HepG2 (cell line): Measurements from ENCODE around the gene SYPL1. TPM values are rescaled to one million over a fixed set of nuclear protein-coding genes. Genes with fewer than 3 reads are reported as not detected.

Source experiments
- ATAC-seq: fragments of 200-7000 bp; cut with Tn5 transposase; 3 replicates; pipeline ENCODE4 v1.9.1; 2020; ENCODE audit warnings: mild to moderate bottlenecking, moderate library complexity
- BruUV-seq: library from RNA; stranded (reverse); fragments of 400-500 nt; replicated peaks from 2 replicates; lab custom pipeline; 2021; lab: Mats Ljungman, UMichigan
- CTCF ChIA-PET: fragments of 300-600 bp; formaldehyde crosslinking; extraction: SDS; loops from one replicate; lab custom pipeline; 2021; ENCODE audit warnings: low total read pairs, inconsistent platforms, low intra/inter-chr PET ratio; lab: Yijun Ruan, JAX
- POLR2A ChIA-PET: fragments of 350-600 bp; sonication (Branson Sonifier 250); formaldehyde crosslinking; loops from one replicate; lab custom pipeline; 2020; ENCODE audit warnings: antibody characterized with exemption, inconsistent platforms; lab: Yijun Ruan, JAX
- DNase-seq: peaks from one replicate; pipeline ENCODE4 v3.0.0-alpha.2; 2015; ENCODE audit warnings: low spot score
- FAIRE-seq: peaks from 3 replicates; lab custom pipeline; 2011; peaks lifted over from hg19 to GRCh38; lab: Jason Lieb, UNC
- H2AFZ ChIP-seq: one replicate; pipeline ENCODE4 v1.6.1; 2011; ENCODE audit warnings: low read length, inconsistent platforms
- H3K27ac ChIP-seq: fragments of 300-600 bp; 3 replicates; pipeline ENCODE4 v1.8.0; 2011; ENCODE audit warnings: mixed run types, mild to moderate bottlenecking, mixed read lengths, low read length, inconsistent platforms; ENCODE audit not compliant: insufficient read depth; ENCODE audit errors: extremely low read length
- H3K27me3 ChIP-seq, 2 experiments: fragments of 200-600 bp in 1 of 2; 2 replicates in 1 of 2; 3 replicates in 1 of 2; pipeline versions ENCODE4 v1.6.0 to v1.8.0; 2011; ENCODE audit warnings: low read length in 2 of 2, mild to moderate bottlenecking in 2 of 2, moderate library complexity in 2 of 2, inconsistent platforms in 1 of 2; ENCODE audit not compliant: insufficient read depth in 2 of 2, control insufficient read depth in 1 of 2
- H3K36me3 ChIP-seq, 2 experiments: fragments of 200-600 bp in 1 of 2; replicated peaks in 1 of 2; 2 replicates in 1 of 2; 3 replicates in 1 of 2; pipeline versions ENCODE4 v1.5.1 to v1.8.0; 2011; ENCODE audit warnings: low read length in 2 of 2, inconsistent platforms in 1 of 2; ENCODE audit not compliant: insufficient read depth in 2 of 2, control insufficient read depth in 1 of 2
- H3K4me1 ChIP-seq: 2 replicates; pipeline ENCODE4 v1.5.1; 2012; ENCODE audit warnings: low read length, inconsistent platforms; ENCODE audit not compliant: insufficient read depth
- H3K4me2 ChIP-seq: 2 replicates; pipeline ENCODE4 v1.6.0; 2011; ENCODE audit warnings: low read depth, low read length, inconsistent platforms
- H3K4me3 ChIP-seq, 3 experiments: fragments of 200-600 bp in 1 of 3; sonication (generic), shearing (Covaris generic) in 1 of 3; replicated peaks in 1 of 3; 2 replicates each; pipeline ENCODE4 v1.5.1; 2011 to 2016; ENCODE audit warnings: low read length in 3 of 3, inconsistent platforms in 2 of 3, low read depth in 2 of 3, mild to moderate bottlenecking in 2 of 3, control low read depth in 1 of 3, mixed read lengths in 1 of 3; ENCODE audit not compliant: insufficient read depth in 1 of 3
- H3K79me2 ChIP-seq: one replicate; pipeline ENCODE4 v1.6.1; 2011; ENCODE audit warnings: low read length, inconsistent platforms; ENCODE audit not compliant: insufficient read depth
- H3K9ac ChIP-seq: 2 replicates; pipeline ENCODE4 v1.6.0; 2011; ENCODE audit warnings: mild to moderate bottlenecking, low read depth, low read length, inconsistent platforms; ENCODE audit not compliant: insufficient read depth
- H3K9me3 ChIP-seq: 2 replicates; pipeline ENCODE4 v1.5.1; 2012; ENCODE audit warnings: mild to moderate bottlenecking, low read length
- H4K20me1 ChIP-seq: 2 replicates; pipeline ENCODE4 v1.6.0; 2011; ENCODE audit warnings: inconsistent platforms, mild to moderate bottlenecking, low read length, moderate library complexity; ENCODE audit not compliant: insufficient read depth
- MAFG ChIP-seq: sonication (generic); formaldehyde crosslinking; IDR thresholded peaks from 2 replicates; pipeline ENCODE4 v1.5.1; 2020; ENCODE audit warnings: mild to moderate bottlenecking, missing genetic modification reagents
- ZNF549 ChIP-seq: sonication (generic); formaldehyde crosslinking; IDR thresholded peaks from 2 replicates; pipeline ENCODE4 v1.5.0; 2020; ENCODE audit warnings: missing genetic modification reagents
- ZSCAN30 ChIP-seq: sonication (generic); formaldehyde crosslinking; IDR thresholded peaks from 2 replicates; pipeline ENCODE4 v1.5.0; 2020; ENCODE audit warnings: mild to moderate bottlenecking, missing genetic modification reagents
- ZXDC ChIP-seq: sonication (generic); formaldehyde crosslinking; IDR thresholded peaks from 2 replicates; pipeline ENCODE4 v1.5.0; 2020; ENCODE audit warnings: mild to moderate bottlenecking, missing genetic modification reagents
- WGBS: methylation state at CpG from one replicate; pipeline ENCODE4 v1.1.6; 2017; ENCODE audit warnings: low lambda C conversion rate; 5-methylcytosine and 5-hydroxymethylcytosine counted together
- in situ Hi-C: cut with HindIII; loops from 2 replicates; pipeline ENCODE4 v1.10.0; 2017; ENCODE audit warnings: low pct_unique_long_range_greater_than_20kb; ENCODE audit not compliant: extremely low pct_ligation_motif_present
- intact Hi-C: fragments of 100-400 bp; cut with micrococcal nuclease; formaldehyde crosslinking; loops from one replicate; pipeline ENCODE4 v1.10.0; 2022; ENCODE audit not compliant: unreplicated experiment
- polyA plus RNA-seq, 8 experiments: library from polyadenylated mRNA; depleted of rRNA in 3 of 8; stranded (reverse) in 7 of 8; unstranded in 1 of 8; fragments of >200 nt; fragmentation: Illumina TruSeq in 4 of 8; extraction: Trizol in 4 of 8; gene quantifications; 2 replicates each; pipeline versions ENCODE4 v1.2.1 to v1.2.3, GENCODE V29; 2011 to 2016; ENCODE audit warnings: low read depth in 4 of 8, missing spikeins in 1 of 8, mixed read lengths in 1 of 8; ENCODE audit not compliant: insufficient read depth in 1 of 8
- total RNA-seq, 5 experiments: library from RNA; depleted of rRNA; stranded (reverse); fragments of >200 nt; fragmentation: Illumina TruSeq; extraction: Trizol; gene quantifications; 2 replicates each; pipeline ENCODE4 v1.2.3, GENCODE V29; 2016; ENCODE audit warnings: low read depth in 1 of 5

Gene SYPL1
- total and polyA plus RNA-seq, 2 of the 13 experiments (the other 11 are each of a cell fraction or from before 2014, with no cell fraction given), result 27.5 to 40.2 TPM

- CTCF ChIA-PET, result no interaction called here
- H3K79me2 ChIP-seq, result no peaks in the 10 kb centered on the region
Measured at GRCh38 chr7:106095634-106096033, 16.5 kb downstream of the SYPL1 start.

More at GRCh38 chr7:106095634-106096033, 16.5 kb downstream of the SYPL1 start:
- Histone ChIP-seq H3K9ac (no peak overlapping the region), H2AFZ (no peak overlapping the region), H3K36me3 (peaks cover 11 to 31% of the 10 kb centered on the region in 2 experiments; a peak in 2 of 5 replicates), H3K27ac (no peak overlapping the region), H3K4me2 (no peak overlapping the region), H3K9me3 (no peaks in the 10 kb centered on the region), H3K27me3 (no peaks in the 10 kb centered on the region), H3K4me3 (no peak overlapping the region), H4K20me1 (peaks cover 4% of the 10 kb centered on the region; the same call in 1 of the 2 replicates), H3K4me1 (peaks cover 4% of the 10 kb centered on the region)
- WGBS, result 96% methylated on average over 1 of the region's 1 CpG
- ATAC-seq (no peak), DNase-seq (no peak), FAIRE-seq (no peak)
- TF ChIP-seq ZSCAN30 (CRISPR knock-in tag), result no peak
- TF ChIP-seq MAFG (CRISPR knock-in tag), result no peak
- TF ChIP-seq ZNF549 (CRISPR knock-in tag), result no peak
- TF ChIP-seq ZXDC (CRISPR knock-in tag), result no peak
- intact Hi-C loops (no loop called here), in situ Hi-C loops (no loop called here)
- POLR2A ChIA-PET, result no interaction called here
- BruUV-seq, result no TSS peak
